Erythroblast (primary cell): ENCODE measurements around the gene CASD1.

ENCODE experiments used
- GATA1 ChIP-seq: IDR thresholded peaks from 2 replicates; pipeline ENCODE4 v1.6.1; 2011; ENCODE audit warnings: low read depth, mild to moderate bottlenecking, control low read depth, low read length, moderate library complexity
- POLR2A ChIP-seq: IDR thresholded peaks from 2 replicates; pipeline ENCODE4 v1.6.1; 2011; ENCODE audit warnings: mild to moderate bottlenecking, low read length

DNA sequence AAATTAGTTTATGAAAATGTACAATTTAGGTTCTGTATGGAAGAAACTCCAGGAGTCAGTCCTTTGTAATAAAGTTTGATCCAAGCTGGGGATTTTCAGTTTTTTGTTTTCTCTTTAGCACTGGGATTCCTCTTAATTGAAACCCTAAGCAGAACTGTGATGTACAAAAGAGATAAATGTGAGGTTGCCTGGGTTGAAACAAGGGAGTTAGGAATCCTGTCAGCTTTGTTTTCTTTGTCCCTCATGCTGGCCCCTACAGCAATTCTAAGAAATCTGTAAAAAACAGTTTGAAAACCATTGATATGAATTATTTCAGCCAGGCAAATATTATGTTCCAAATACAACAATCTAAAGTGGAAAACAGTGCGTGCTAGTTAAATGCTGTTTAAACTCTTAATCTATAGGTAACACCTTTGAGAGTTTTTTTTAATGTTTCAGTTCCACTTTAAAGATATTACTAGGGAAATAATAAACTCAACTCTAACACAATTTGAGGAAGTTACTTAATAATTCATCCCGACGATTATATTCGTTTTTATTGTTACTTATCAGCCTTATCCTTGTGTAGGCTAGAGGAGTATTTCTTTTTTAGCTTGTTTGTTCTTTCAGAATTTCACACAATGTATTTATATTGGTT, 81.0 kb downstream of the CASD1 start:
- TF ChIP-seq POLR2A: no peak
- TF ChIP-seq GATA1: no peak
